Karpas-422 (cell line): ENCODE measurements around the gene DHX16. TPM values are rescaled to one million over a fixed set of nuclear protein-coding genes. Genes with fewer than 3 reads are reported as not detected.

Source experiments
- DNase-seq: peaks from one replicate; pipeline ENCODE4 v3.0.0-alpha.2; 2015
- H2AFZ ChIP-seq: fragments of 200-600 bp; sonication (generic); 2 replicates; pipeline ENCODE4 v1.6.1; 2014; ENCODE audit warnings: antibody characterized with exemption, low read length, mixed read lengths
- H3K27ac ChIP-seq: fragments of 200-600 bp; sonication (generic); 2 replicates; pipeline ENCODE4 v1.5.1; 2014; ENCODE audit warnings: mild to moderate bottlenecking, low read length, moderate library complexity
- H3K27me3 ChIP-seq: fragments of 200-600 bp; sonication (generic); 2 replicates; pipeline ENCODE4 v1.6.1; 2014; ENCODE audit warnings: low read length, mixed read lengths
- H3K36me3 ChIP-seq: fragments of 200-600 bp; sonication (generic); 2 replicates; pipeline ENCODE4 v1.6.1; 2014; ENCODE audit warnings: low read length, mixed read lengths; ENCODE audit not compliant: insufficient read depth
- H3K4me1 ChIP-seq: fragments of 200-600 bp; sonication (generic); 2 replicates; pipeline ENCODE4 v1.6.1; 2014; ENCODE audit warnings: mild to moderate bottlenecking, low read length, mixed read lengths
- H3K4me2 ChIP-seq: fragments of 200-600 bp; sonication (generic); 2 replicates; pipeline ENCODE4 v1.6.1; 2014; ENCODE audit warnings: low read length, low read depth, mild to moderate bottlenecking; ENCODE audit not compliant: poor library complexity, severe bottlenecking
- H3K4me3 ChIP-seq: fragments of 200-600 bp; sonication (generic); 2 replicates; pipeline ENCODE4 v1.5.1; 2014; ENCODE audit warnings: mild to moderate bottlenecking, antibody characterized with exemption, low read length, mixed read lengths
- H3K79me2 ChIP-seq: fragments of 200-600 bp; sonication (generic); 2 replicates; pipeline ENCODE4 v1.6.1; 2014; ENCODE audit warnings: mild to moderate bottlenecking, low read length, mixed read lengths
- H3K9ac ChIP-seq: fragments of 200-600 bp; sonication (generic); 2 replicates; pipeline ENCODE4 v1.6.0; 2014; ENCODE audit warnings: low read length
- H3K9me2 ChIP-seq: fragments of 200-600 bp; sonication (generic), shearing (Covaris generic); replicated peaks from 2 replicates; pipeline ENCODE4 v1.6.0; 2014; ENCODE audit warnings: mild to moderate bottlenecking, low read length, moderate library complexity; ENCODE audit not compliant: insufficient read depth
- H3K9me3 ChIP-seq: fragments of 300-700, 200-600 bp; sonication (generic); 2 replicates; pipeline ENCODE4 v1.6.1; 2014; ENCODE audit warnings: low read length, mixed read lengths
- H4K20me1 ChIP-seq: fragments of 200-600 bp; sonication (generic); 2 replicates; pipeline ENCODE4 v1.6.1; 2014; ENCODE audit warnings: mild to moderate bottlenecking, antibody characterized with exemption, low read length, low read depth; ENCODE audit not compliant: insufficient read depth
- total RNA-seq: library from RNA; depleted of rRNA; stranded (reverse); fragments of >200 nt; shearing (Covaris generic); gene quantifications from 2 replicates; pipeline ENCODE4 v1.2.3, GENCODE V29; 2014; ENCODE audit warnings: low replicate concordance

The DHX16 gene
- total RNA-seq, 1 experiment from 2014 or later, result 26.5 TPM

DNA sequence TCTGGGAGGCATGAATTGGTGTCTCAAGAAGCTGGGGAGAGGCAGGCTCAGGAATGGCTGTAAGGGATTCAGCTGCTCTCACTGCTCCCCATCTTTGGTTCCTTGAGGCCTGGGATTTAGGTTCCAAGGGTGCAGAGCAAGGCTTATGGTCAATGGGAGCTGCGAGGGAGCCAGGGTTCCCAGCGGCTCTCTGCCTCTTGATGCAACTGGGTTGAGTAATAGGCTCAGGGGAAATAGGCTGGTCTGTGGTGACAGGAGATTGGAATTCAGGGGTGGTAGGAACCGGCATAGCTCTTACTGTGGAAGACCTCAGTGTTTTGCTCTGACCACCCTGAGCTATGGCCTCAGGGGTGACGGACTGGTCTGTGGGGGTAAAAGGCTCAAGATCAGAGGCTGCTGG is 31.0 kb upstream of the DHX16 start:
- Histone ChIP-seq H3K4me2 (no peak overlapping the region), H3K27ac (no peak overlapping the region), H3K4me1 (no peaks in the 10 kb centered on the region), H3K9me3 (no peaks in the 10 kb centered on the region), H2AFZ (no peak overlapping the region), H3K9me2 (no peaks in the 10 kb centered on the region), H3K9ac (no peak overlapping the region), H3K36me3 (no peaks in the 10 kb centered on the region), H3K79me2 (no peaks in the 10 kb centered on the region), H3K4me3 (no peak overlapping the region), H4K20me1 (no peaks in the 10 kb centered on the region), H3K27me3 (no peaks in the 10 kb centered on the region)
- no peak for DNase-seq

- Histone ChIP-seq H3K4me1 (no peaks in the 10 kb centered on the region), H3K4me2 (no peak overlapping the region), H3K4me3 (no peak overlapping the region), H2AFZ (no peak overlapping the region), H3K79me2 (no peaks in the 10 kb centered on the region), H3K9ac (no peak overlapping the region), H3K27ac (no peak overlapping the region), H3K9me2 (no peaks in the 10 kb centered on the region), H3K36me3 (no peaks in the 10 kb centered on the region), H4K20me1 (no peaks in the 10 kb centered on the region), H3K27me3 (no peaks in the 10 kb centered on the region), H3K9me3 (no peaks in the 10 kb centered on the region)
- DNase-seq, result no peak
These were observed 30.2 kb upstream of the DHX16 start for GRCh38 chr6:30703011-30703410.

GRCh38 chr6:30700340-30700739 is 27.5 kb upstream of the DHX16 start:
- no peak overlapping the region for H3K9ac ChIP-seq
- no peaks in the 10 kb centered on the region for H3K9me3 ChIP-seq
- H3K36me3 ChIP-seq, result no peaks in the 10 kb centered on the region
- DNase-seq, result no peak
- no peaks in the 10 kb centered on the region for H4K20me1 ChIP-seq
- H3K27ac ChIP-seq, result no peak overlapping the region
- H3K79me2 ChIP-seq, result no peaks in the 10 kb centered on the region
- H2AFZ ChIP-seq, result no peak overlapping the region
- no peaks in the 10 kb centered on the region for H3K9me2 ChIP-seq
- H3K4me3 ChIP-seq, result no peak overlapping the region
- H3K4me2 ChIP-seq, result no peak overlapping the region
- no peaks in the 10 kb centered on the region for H3K4me1 ChIP-seq
- H3K27me3 ChIP-seq, result no peaks in the 10 kb centered on the region

- Histone ChIP-seq H3K4me3 (no peak overlapping the region), H3K4me1 (peaks cover 1% of the 10 kb centered on the region), H3K36me3 (no peaks in the 10 kb centered on the region), H3K9ac (no peak overlapping the region), H4K20me1 (no peaks in the 10 kb centered on the region), H3K9me3 (no peaks in the 10 kb centered on the region), H3K79me2 (no peaks in the 10 kb centered on the region), H3K27me3 (no peaks in the 10 kb centered on the region), H2AFZ (no peak overlapping the region), H3K9me2 (no peaks in the 10 kb centered on the region), H3K4me2 (no peak overlapping the region), H3K27ac (no peak overlapping the region)
- DNase-seq, result no peak
These were observed 23.6 kb upstream of the DHX16 start for GRCh38 chr6:30696432-30696831.

- Histone ChIP-seq H3K4me2 (peak overlapping the region; percentile 97), H3K27ac (no peak overlapping the region), H3K4me1 (peaks cover 38% of the 10 kb centered on the region), H2AFZ (peak overlapping the region; percentile 57; the same call in 1 of the 2 replicates), H3K9me2 (no peaks in the 10 kb centered on the region), H3K9ac (peak overlapping the region; percentile 96), H3K4me3 (peak overlapping the region; percentile 80), H4K20me1 (no peaks in the 10 kb centered on the region), H3K27me3 (no peaks in the 10 kb centered on the region), H3K79me2 (peaks cover 11% of the 10 kb centered on the region), H3K36me3 (no peaks in the 10 kb centered on the region), H3K9me3 (no peaks in the 10 kb centered on the region)
- no peak for DNase-seq
These were observed 18.5 kb upstream of the DHX16 start for GRCh38 chr6:30691208-30691847.

GRCh38 chr6:30690403-30691207 is 17.8 kb upstream of the DHX16 start, which contains the start of gene NRM:
Gene NRM (minus strand): TSS chr6:30690984. CDS start chr6:30690974, 10 bp downstream.
- peak within 1 kb of the TSS; percentile 96 for H3K9ac ChIP-seq
- H3K27me3 ChIP-seq, result no peaks in the 10 kb centered on the region
- peaks cover 18% of the 10 kb centered on the region for H3K79me2 ChIP-seq
- H4K20me1 ChIP-seq, result no peaks in the 10 kb centered on the region
- peak within 1 kb of the TSS; percentile 57; the same call in 1 of the 2 replicates for H2AFZ ChIP-seq
- no peaks in the 10 kb centered on the region for H3K9me2 ChIP-seq
- no peaks in the 10 kb centered on the region for H3K9me3 ChIP-seq
- H3K4me3 ChIP-seq, result peak within 1 kb of the TSS; percentile 80
- H3K4me1 ChIP-seq, result peaks cover 44% of the 10 kb centered on the region
- DNase-seq, result peak; percentile 92
- peak within 1 kb of the TSS; percentile 98 for H3K27ac ChIP-seq
- peak within 1 kb of the TSS; percentile 97 for H3K4me2 ChIP-seq
- H3K36me3 ChIP-seq, result no peaks in the 10 kb centered on the region

GRCh38 chr6:30689985-30690384 is 17.2 kb upstream of the DHX16 start:
- Histone ChIP-seq H2AFZ (no peak overlapping the region), H3K4me2 (peak overlapping the region; percentile 97), H3K9ac (peak overlapping the region; percentile 96), H3K27ac (peak overlapping the region; percentile 98), H3K36me3 (no peaks in the 10 kb centered on the region), H3K9me3 (no peaks in the 10 kb centered on the region), H3K9me2 (no peaks in the 10 kb centered on the region), H3K4me1 (peaks cover 50% of the 10 kb centered on the region), H3K79me2 (peaks cover 24% of the 10 kb centered on the region), H3K27me3 (no peaks in the 10 kb centered on the region), H4K20me1 (no peaks in the 10 kb centered on the region), H3K4me3 (peak overlapping the region; percentile 80)
- DNase-seq, result no peak
